NCI-H748 (cell line): ENCODE measurements around the gene LGMN.
A peak's percentile ranks its signal among the peaks of the same experiment; 100 is the strongest.
"Not testable (repeated sequence)": the region's sequence is repeated elsewhere in the genome, so short reads cannot be mapped to it uniquely, and the experiment has no call there.

ENCODE experiments used
- DNase-seq: peaks from one replicate; lab custom pipeline; 2025; ENCODE audit not compliant: unreplicated experiment; lab: John Stamatoyannopoulos, UW

The LGMN gene

DNA sequence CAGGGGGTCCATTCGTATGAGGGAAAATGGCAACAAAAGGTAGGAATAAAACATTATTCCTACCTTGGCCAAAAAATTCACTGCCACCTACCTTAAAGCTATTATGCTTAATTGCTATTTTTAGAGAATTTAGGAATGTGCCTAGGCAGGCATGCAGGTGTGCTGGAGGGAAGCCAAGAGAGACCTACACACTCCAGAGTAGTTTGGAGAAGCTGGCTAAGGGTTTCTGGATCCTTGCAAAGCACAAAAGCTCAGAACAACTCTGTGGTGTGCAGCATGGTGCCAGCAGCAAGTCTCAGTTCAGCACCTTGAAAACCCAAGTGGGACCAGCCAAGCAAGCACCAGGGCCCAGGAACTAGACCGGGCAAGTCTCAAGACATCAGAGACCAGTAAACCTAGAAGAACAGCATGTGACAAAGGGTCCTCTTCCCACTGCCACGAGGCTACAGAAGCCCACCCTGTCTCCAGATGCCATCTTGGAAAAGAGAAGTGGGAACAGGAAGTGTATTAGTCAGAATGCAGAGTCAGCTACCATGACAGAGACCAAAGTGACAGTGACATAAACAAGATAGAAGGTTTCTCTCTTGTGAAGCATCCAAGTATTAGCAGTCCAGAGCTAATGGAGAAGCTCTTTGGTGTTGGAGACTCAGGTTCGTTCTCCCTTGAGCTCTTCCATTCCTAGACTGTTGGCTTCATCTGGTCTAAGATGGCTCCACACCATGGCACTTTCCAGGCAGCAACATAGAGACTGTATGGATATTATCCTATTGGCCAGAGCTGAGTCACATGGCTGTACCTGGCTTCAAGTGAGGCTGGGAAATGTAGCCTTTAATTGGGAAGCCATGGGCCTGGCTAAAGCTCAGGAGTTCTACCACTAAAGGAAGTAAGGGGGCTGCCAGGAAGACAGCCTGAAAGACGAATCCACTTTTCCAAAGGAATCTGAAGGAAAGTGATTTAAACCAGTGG, 15.5 kb upstream of the LGMN start:
- DNase-seq, result peak; percentile 88

DNA sequence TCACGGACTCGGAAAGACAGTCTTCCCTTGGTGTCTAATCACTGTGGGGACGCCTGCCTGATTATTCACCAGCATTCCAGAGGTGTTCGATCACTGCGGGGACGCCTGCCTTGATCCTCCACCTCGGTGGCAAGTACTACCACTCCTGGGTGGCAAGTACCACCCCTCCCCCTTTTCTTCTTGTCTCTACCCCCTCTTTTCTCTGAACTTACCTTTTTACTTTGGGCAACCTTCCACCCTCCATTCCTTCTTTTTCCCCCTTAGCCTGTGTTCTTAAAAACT, 12.0 kb upstream of the LGMN start:
- no peak for DNase-seq

DNA sequence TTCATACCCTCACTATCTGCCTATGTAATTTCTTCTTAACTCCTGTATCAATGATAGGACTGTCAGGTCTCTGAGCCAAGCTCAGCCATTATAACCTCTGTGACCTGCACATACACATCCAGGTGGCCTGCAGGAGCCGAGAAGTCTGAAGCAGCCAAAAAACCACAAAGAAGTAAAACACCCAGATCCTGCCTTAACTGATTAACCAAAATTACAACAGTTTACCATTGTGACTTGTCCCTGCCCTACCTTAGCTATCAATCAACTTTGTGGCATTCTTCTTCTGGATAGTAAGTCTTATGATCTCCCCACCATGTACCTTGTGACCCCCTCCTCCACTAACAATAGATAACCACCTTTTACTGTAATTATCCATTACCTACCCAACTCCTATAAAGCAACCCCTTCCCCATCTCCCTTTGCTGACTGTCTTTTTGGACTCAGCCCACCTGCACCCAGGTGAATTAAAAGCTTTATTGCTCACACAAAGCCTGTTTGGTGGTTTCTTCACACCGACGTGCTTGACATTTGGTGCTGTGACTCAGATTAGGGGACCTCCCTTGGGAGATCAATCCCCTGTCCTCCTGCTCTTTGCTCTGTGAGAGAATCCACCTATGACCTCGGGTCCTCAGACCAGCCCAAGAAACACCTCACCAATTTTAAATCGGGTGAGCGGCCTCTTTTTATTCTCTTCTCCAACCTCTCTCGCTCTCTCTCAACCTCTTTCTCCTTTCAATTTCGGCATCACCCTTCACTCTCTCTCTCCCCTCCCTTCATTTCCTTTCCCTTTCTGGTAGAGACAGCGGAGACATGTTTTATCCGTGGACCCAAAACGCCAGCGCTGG, 11.5 kb upstream of the LGMN start:
- DNase-seq, result no peak

DNA sequence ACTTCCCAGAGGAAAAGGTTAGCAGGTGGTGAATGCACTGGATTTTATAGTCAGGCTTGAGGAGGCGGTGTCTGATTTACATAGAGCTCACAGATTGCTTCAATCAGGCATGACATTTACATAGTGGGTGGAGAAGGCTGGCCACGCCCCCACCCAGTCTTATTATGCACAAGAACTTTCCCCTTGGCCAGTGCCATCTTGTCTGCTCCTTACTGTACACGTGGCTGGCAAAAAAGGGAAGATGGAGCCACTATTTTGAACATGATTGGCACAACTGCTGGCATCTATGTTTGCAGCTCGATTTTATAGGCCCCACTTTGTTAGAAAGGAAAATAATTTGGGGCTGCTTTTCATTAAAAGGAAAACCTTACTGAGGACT, 10.9 kb upstream of the LGMN start:
- peak; percentile 65 for DNase-seq

DNA sequence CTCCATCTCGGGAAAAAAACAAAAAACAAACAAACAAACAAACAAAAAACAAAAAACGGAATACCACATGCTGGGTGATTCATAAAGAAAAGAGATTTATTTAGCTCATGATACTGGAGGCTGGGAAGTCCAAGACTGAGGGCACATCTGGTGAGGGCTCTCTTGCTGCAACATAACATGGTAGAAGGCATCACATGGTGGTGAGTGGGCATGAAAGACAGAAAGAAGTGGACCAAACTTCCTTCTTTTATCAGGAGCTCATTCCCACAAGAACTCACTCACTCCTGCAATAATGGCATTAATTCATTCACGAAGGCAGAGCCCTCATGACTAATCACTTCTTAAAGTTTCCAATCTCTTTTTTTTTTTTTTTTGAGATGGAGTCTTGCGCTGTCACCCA, 8.0 kb upstream of the LGMN start:
- no peak for DNase-seq

DNA sequence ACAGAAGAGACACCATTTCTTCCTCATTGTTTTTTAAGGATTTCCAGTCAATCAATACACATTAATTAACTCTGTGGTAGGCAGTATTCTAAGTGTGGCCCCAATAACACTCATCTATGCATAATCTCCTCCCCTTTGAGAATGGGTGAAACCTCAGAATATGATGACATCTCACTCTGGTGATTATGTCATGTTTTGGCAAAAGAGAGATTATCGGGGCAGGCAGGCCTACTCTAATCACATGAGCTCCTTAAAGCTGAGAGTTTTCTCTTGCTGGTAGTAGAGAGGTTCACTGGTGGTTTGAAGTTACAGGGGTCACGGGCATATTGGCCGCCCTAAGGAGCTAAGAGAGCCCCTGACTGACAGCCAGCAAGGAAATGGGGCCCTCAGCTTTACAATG, 7.1 kb upstream of the LGMN start:
- no peak for DNase-seq

DNA sequence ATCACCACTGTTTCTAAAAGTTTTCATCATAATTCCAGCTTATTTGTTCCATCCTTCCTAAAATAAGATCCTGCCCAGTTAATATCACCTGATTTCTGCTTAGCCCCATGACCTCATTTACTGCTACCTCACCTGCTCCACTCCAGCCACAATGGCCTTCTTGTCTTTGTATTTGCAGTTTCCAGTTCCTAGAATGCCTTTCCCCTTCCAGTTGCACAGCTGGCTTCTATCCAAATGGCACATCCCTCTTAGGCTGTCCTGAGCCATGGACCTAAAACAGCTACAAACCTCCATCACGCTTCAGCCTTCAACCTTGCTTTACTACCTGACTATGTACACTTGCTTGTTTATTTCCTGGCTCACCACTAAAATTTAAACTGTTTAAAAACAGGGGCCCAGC, 6.5 kb upstream of the LGMN start:
- DNase-seq, result peak; percentile 85

DNA sequence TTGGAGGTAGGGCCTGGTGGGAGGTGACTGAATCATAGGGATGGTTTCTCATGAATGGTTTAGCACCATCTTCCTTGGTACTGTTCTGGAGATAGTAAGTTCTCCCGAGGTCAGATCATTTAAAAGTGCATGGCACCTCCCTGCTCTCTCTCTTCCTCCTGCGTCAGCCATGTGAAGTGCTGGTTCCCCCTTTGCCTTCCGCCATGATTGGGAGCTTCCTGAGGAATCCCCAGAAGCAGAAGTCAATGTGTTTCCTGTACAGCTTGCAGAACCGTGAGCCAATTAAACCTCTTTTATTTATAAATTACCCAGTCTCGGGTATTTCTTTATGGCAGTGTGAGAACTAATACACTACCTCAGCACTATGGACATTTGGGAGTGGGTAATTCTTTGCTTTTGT, 4.8 kb upstream of the LGMN start:
- no peak for DNase-seq

DNA sequence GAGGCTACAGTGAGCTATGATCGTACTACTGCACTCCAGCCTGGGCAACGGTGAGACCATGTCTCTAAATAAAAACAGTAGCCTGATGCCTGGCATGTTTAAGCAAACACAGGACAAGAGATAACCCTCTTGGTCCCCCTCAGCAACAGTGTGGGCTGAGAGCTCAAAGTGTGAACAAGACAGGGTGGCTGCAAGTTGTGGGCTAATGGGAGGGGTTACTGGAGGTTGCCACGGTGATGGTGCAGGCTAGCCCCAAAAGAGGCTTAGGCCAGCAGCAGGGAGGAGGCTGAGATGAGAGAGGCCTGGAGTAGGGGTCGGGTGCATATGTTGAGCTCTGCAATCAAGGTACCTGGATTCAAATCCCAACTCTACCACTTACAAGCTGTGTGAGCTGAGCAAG, 3.4 kb upstream of the LGMN start:
- DNase-seq, result no peak

DNA sequence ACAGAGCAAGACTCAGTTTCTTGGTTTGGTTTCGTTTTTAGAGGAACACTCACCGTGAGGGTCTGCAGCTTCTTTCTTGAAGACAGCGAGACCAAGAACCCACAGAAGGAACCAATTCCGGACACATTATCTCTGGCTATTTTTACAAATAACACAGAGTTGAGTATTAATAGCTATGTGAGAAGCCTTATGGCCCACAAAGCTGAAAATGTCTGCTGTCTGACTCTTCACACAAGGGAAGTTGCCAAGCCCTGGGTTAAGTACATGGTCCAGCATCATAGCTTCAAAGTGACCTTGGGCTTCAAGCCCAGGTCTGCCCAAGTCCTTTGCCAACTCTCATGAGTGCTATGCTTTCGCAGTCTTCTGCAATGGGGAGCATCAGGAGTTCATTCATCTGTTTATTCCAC, 2.6 kb upstream of the LGMN start:
- no peak for DNase-seq

DNA sequence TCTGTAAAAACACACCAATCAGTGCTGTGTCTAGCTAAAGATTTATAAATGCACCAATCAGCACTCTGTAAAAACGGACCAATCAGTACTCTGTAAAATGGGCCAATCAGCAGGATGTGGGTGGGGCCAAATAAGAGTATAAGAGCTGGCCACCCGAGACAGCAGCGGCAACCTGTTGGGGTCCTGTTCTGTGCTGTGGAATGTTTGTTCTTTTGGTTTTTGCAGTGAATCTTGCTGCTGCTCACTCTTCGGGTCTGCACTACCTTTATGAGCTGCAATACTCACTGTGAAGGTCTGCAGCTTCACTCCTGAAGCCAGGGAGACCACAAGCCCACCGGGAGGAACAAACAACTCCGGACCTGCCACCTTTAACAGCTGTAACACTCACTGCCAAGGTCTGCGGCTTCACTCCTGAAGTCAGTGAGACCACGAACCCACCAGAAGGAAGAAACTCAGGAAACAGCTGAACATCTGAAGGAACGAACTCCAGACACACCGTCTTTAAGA, 1.8 kb upstream of the LGMN start:
- not testable (repeated sequence) for DNase-seq

DNA sequence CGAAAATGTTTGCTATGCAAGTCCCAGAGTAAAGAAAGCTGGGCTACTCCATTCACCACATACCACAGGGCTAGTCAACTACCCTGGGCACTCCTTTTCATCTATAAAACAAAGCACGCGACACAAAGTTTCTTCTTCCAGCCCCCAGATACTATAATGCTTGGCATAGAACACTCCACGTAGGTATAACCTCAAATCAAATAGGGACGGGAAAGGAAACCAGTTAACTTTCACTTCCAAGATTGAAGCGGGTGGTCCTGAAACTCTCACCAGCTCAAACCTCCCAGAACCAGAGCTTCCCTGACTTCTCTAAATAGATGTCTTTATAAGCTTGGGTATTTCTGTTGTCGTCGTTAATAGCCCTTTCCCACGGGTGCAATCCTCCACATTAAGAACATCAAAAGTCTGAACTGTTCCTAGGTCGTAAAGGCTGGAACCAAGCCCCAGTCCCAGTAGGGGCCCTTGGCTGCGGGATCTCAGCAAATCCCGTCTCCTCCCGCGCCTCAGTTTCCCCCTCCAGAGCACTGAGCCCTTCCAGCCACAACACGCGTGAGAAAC, 647 bp downstream of the LGMN start:
- peak; percentile 41 for DNase-seq

DNA sequence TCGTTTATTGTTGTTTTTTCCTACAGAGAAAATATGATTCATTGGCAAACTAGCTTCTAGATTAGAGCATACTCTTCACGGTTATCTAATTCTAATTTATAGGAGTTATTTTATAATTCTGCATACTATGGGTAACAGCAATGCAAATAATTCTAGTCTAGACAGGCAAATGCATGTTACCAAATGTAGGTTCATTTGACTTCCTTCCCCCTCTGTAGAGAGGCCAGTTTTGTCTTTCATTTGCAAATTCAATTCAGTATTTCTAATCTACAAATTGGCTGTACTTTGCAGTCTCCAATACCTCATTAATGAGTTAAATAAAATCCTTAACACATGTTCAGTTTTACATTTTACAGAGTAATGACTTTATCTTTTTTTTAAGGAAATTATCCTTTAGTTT, 4.2 kb downstream of the LGMN start:
- DNase-seq, result no peak

DNA sequence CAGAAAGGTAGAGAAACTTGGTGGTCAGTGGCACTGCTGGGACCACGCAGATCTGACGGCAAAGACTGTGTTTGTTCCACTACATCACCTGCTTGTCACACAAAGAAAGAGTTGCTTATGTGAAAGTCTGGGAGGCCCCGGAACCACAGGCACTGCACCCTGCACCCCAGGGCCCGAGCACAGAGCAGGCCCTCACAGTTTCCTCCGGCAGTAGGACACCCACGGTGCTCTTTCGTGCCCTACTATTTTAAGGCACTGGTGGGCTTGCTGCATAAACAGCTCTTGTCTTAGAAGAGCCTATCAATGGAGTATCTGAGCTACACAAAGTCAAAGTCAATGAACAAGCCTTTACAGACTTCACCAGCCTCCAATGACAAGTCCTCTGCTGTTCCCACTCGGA, 8.0 kb downstream of the LGMN start:
- DNase-seq, result no peak

DNA sequence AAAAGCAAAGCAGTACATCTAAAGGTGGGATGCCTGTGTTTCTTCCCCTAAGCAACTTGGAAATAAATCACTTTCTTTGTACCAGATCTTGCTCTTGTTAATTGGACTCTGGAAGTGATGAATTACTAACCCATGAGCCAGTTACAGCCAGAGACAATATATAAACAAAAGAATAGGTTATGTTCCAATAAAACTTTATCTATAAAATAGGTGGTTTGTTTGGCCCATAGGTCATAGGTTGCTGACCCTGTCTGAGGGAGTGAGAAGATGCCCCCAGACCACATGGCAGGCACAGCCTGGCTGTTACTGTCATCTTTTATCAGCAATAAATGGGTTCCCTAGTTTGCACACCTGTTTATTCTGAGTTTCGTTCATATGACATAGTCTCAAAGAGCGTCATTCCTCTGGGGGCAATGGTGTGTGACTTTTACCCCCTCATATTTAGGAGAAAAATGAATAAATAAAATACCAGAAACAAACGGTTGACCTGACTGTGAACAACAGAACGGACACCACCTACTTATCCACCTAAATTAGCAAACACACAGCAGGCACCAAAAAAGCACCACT, 10.7 kb downstream of the LGMN start:
- no peak for DNase-seq

DNA sequence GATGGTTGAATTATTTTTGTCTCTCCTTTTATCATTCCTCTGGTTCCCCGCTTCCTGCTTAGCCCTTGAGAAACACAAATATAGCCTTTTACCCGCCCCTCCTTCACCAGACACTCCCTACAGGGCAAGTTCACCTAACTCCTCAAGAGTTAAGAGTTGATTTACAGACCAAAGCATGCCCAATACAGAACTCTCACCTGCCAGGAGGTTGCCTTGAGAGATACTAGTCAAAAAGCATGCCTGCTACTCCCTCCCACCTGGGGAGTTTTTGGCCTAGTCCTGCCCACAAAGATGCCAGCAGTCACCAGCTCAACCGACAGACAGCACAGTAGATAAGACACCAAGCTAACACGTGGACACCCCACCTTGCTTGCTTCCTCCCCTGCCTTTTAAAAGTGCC, 11.2 kb downstream of the LGMN start:
- no peak for DNase-seq

DNA sequence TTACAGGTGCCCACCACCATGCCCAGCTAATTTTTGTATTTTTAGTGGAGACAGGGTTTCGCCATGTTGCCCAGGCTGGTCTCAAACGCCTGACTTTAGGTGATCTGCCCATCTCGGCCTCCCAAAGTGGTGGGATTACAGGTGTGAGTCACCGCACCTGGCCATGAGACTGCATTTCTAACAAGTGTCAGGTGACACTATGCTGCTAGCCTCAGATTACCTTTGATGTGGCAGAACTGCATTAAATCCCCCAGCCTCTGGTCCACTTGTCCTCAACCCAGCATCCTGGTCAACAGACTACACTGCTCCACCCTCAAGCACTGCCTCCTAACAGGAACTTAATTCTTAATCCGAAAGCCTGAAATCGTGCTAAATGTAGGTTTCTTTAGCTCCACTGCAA, 13.1 kb downstream of the LGMN start:
- DNase-seq, result no peak

DNA sequence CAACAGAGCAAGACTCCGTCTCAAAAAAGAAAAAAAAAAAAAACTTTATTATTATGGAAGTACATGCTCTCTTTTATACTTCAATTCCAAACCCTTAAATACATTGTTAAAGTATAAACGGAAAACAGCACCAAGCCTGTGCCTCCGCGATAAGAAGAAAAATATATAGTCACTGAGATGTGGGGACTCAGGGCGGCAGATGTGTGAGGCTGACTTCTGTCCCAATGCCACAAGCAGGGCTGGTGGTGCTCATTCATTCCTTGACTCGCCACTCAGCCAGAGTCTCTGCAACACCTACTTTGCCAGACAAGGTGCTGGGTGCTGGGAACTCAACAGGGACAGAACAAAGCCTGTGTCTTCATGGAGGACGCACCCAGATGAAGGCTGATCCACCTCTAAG, 13.8 kb downstream of the LGMN start:
- DNase-seq, result no peak

DNA sequence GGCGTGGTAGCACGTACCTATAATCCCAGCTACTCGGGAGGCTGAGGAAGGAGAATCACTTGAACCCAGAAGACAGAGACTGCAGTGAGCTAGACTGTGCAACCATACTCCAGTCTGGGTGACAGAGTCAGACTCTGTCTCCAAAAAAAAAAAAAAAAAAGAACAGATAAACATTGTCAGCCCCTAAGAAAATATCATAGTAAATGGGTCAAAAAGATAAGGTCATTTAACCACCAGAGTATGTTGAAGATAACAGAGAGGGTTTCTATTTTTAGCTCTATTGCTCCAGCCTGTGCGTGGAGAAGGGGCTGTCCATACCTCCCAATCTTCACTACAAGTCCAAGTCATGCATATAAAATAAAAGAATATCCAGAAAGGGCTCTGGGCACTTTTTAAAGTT, 15.4 kb downstream of the LGMN start:
- no peak for DNase-seq

DNA sequence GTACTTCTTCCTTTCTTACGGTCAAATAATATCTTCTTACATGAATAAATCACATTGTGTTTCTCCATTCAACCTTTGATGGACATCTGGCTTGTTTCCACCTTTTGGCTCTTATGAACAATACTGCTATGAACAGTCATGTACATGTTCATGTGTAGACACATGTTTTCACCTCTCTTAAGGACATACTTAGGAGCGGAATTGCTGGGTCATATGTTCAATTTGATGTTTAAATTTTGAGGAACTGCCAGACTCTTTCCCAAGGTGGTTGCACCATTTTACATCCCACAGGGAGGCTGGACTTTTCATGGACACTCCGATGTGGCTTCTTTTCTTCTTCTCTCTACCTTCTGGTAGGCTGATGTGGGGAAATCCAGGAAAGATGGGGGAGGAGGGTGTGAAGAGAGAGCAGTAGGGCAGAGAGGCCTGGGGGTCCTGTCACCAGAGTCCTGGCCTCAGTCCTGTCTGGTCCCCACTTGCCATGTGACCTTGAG, 16.8 kb downstream of the LGMN start:
- DNase-seq, result no peak

DNA sequence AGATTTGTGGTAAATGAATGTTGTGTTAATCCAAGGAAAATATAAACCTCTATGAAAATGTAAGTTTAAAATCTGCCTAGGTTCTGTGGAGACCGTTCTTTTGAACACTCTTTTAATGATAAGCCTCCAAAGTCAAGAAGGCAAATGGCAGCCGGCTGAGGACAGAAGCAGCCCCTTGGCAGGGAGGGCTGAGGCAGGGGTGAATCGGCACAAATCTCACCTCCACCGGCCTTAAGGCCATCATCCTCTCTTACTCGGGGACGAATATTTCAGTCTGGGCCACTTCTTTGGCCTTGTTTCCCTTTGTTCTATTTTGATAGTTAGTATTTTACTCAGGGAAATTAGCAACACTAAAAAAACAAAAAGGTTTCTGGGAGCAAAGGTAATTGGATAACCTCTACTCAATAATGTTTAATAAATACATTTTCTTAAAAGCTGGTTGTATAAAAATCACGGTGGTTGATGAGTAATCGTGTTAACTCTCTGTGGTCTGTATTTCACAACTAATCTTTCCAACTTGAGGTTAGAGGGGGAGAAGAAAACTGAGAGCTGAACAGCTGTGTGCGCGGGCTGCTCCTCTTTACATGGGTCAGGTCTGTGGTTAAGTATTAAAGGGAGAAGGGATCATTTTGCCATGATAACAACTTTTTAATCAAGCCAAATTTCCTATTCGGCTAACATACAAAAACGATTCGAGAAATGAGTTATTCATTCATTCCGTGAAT, 18.6 kb downstream of the LGMN start:
- no peak for DNase-seq
